Prostate gland (tissue), 2 donors: ENCODE results near the gene OR51F1. TPM values are rescaled to one million over a fixed set of nuclear protein-coding genes. Genes with fewer than 3 reads are reported as not detected.
"Not testable (repeated sequence)": the region's sequence is repeated elsewhere in the genome, so short reads cannot be mapped to it uniquely, and the experiment has no call there.

Experiments
- DNase-seq: peaks from one replicate; pipeline ENCODE4 v3.0.0-alpha.2; 2019; ENCODE audit warnings: low spot score
- H3K27ac ChIP-seq, 2 donors: fragments of 200-600 bp; sonication (generic); 2 replicates each; pipeline ENCODE4 v1.5.1; 2017 to 2019
- H3K27me3 ChIP-seq: fragments of 200-600 bp; sonication (generic); replicated peaks from 2 replicates; pipeline ENCODE4 v1.5.1; 2019; ENCODE audit not compliant: insufficient read depth
- H3K36me3 ChIP-seq, 2 donors: fragments of 200-600 bp; sonication (generic); 1 replicate in 1 of 2; 2 replicates in 1 of 2; pipeline versions ENCODE4 v1.5.1 to v1.8.1; 2017 to 2019
- H3K4me1 ChIP-seq: fragments of 200-600 bp; sonication (generic); replicated peaks from 2 replicates; pipeline ENCODE4 v1.5.1; 2019
- H3K4me3 ChIP-seq, 2 donors: fragments of 200-600 bp; sonication (generic); 2 replicates each; pipeline ENCODE4 v1.5.1; 2017 to 2019
- H3K9me3 ChIP-seq: fragments of 200-600 bp; sonication (generic); 2 replicates; pipeline ENCODE4 v1.5.1; 2017
- POLR2A ChIP-seq: fragments of 450-650 bp; IDR thresholded peaks from one replicate; pipeline ENCODE4 v1.6.1; 2016; ENCODE audit warnings: antibody characterized with exemption, mild to moderate bottlenecking
- POLR2AphosphoS5 ChIP-seq: sonication (generic); formaldehyde crosslinking; IDR thresholded peaks from one replicate; pipeline ENCODE4 v1.6.1; 2017; ENCODE audit warnings: antibody characterized with exemption
- WGBS: methylation state at CpG from one replicate; pipeline ENCODE4 v1.1.5; 2018; 5-methylcytosine and 5-hydroxymethylcytosine counted together
- intact Hi-C: fragments of 100-400 bp; cut with DNase I; formaldehyde crosslinking; loops from one replicate; pipeline ENCODE4 v1.14.2; 2022
- total RNA-seq, 2 donors: library from RNA; depleted of rRNA; stranded (reverse); fragments of >200 nt; gene quantifications; one replicate each; pipeline ENCODE4 v1.1.0, GENCODE V29; 2016
- TF ChIP-seq, protein P1 (sequence below), 4 experiments: fragments of 200-600 bp in 2 of 4; fragments of 450-650 bp in 2 of 4; sonication (generic) in 2 of 4; IDR thresholded peaks; 1 replicate in 3 of 4; 2 replicates in 1 of 4; pipeline ENCODE4 v1.5.1; 2016 to 2019; ENCODE audit warnings: antibody characterized with exemption in 4 of 4, mild to moderate bottlenecking in 2 of 4, moderate library complexity in 2 of 4

The OR51F1 gene, protein sequence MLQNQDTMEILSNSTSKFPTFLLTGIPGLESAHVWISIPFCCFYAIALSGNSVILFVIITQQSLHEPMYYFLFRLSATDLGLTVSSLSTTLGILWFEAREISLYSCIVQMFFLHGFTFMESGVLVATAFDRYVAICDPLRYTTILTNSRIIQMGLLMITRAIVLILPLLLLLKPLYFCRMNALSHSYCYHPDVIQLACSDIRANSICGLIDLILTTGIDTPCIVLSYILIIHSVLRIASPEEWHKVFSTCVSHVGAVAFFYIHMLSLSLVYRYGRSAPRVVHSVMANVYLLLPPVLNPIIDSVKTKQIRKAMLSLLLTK
- total RNA-seq: not detected

GRCh38 chr11:4769838-4770237 lies at the start of gene OR51F1:
Gene OR51F1 (minus strand): TSS chr11:4769938. CDS start chr11:4769938, 0 bp downstream.
- intact Hi-C loops: no loop called here
- Histone ChIP-seq H3K4me1 (no peaks in the 10 kb centered on the region), H3K27ac (no peak within 1 kb of the TSS), H3K9me3 (no peaks in the 10 kb centered on the region), H3K36me3 (no peaks in the 10 kb centered on the region), H3K27me3 (no peaks in the 10 kb centered on the region), H3K4me3 (no peak within 1 kb of the TSS)
- WGBS: 100% methylated on average over 1 of the region's 1 CpG
- no peak for DNase-seq
- TF ChIP-seq POLR2AphosphoS5 (no peak), POLR2A (no peak)
- TF ChIP-seq, protein P1, sequence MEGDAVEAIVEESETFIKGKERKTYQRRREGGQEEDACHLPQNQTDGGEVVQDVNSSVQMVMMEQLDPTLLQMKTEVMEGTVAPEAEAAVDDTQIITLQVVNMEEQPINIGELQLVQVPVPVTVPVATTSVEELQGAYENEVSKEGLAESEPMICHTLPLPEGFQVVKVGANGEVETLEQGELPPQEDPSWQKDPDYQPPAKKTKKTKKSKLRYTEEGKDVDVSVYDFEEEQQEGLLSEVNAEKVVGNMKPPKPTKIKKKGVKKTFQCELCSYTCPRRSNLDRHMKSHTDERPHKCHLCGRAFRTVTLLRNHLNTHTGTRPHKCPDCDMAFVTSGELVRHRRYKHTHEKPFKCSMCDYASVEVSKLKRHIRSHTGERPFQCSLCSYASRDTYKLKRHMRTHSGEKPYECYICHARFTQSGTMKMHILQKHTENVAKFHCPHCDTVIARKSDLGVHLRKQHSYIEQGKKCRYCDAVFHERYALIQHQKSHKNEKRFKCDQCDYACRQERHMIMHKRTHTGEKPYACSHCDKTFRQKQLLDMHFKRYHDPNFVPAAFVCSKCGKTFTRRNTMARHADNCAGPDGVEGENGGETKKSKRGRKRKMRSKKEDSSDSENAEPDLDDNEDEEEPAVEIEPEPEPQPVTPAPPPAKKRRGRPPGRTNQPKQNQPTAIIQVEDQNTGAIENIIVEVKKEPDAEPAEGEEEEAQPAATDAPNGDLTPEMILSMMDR (IDR thresholded peaks at IDR 0.05): no peak

- WGBS: 29% methylated on average over 2 of the region's 2 CpGs
- Histone ChIP-seq H3K36me3 (no peaks in the 10 kb centered on the region), H3K9me3 (no peaks in the 10 kb centered on the region), H3K4me1 (no peaks in the 10 kb centered on the region), H3K27ac (no peak overlapping the region), H3K4me3 (no peak overlapping the region), H3K27me3 (no peaks in the 10 kb centered on the region)
- intact Hi-C loops: no loop called here
- no peak for DNase-seq
- TF ChIP-seq POLR2AphosphoS5 (no peak), POLR2A (no peak)
- TF ChIP-seq, protein P1 (IDR thresholded peaks at IDR 0.05): no peak
These were observed 39.5 kb upstream of the OR51F1 start for GRCh38 chr11:4809246-4809645.

DNA sequence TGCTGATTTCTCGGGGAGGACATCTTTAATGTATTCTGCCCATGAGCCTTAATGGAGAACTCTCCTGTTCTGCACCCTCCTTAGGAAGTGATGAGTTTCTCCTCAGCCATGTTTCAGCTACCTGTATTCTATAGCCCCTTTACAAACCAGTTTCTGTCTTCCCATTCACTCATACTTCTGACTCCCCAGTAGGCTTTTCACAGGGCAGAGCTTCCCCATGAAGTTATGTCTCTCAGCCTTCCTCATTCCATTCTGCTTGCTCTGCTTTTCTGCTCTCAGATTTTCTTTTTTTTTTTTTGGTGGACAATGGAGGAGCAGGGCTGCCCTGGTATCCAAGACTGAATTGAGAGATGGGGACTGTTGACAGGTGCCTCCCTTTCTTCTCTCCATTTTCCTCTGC lies 38.7 kb upstream of the OR51F1 start:
- intact Hi-C loops: no loop called here
- Histone ChIP-seq H3K36me3 (no peaks in the 10 kb centered on the region), H3K27me3 (no peaks in the 10 kb centered on the region), H3K9me3 (no peaks in the 10 kb centered on the region), H3K4me1 (no peaks in the 10 kb centered on the region), H3K27ac (no peak overlapping the region), H3K4me3 (no peak overlapping the region)
- whole genome bisulfite sequencing: 95% methylated on average over 1 of the region's 1 CpG
- TF ChIP-seq, protein P1 (IDR thresholded peaks at IDR 0.05): no peak
- TF ChIP-seq POLR2AphosphoS5: no peak
- TF ChIP-seq POLR2A: no peak
- no peak for DNase-seq

DNA sequence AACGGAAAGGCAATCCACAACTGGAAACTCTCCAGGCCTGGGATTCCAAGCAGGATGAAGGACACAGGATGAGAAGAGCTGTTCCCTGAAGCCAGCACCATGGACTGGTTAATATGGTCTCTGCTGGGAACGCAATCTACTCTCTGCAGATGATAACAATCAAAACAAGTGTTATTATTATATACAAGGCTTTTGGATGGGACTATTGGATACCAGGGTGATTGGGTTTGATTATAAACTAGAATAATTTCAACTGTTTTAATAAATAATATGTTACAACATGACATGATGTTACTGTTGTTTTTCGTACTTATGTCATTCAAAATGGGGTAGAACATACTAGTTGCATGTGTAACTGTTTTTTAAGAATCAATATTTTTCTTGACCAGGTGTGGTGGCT lies 34.5 kb upstream of the OR51F1 start, which contains the start of gene OR52R1:
TSS of gene OR52R1 (minus strand) at position 101 of the 400 bp plus-strand sequence. CDS start at position 101, 0 bp downstream.
- H3K4me1 ChIP-seq: no peaks in the 10 kb centered on the region

GRCh38 chr11:4801316-4801715 lies 31.6 kb upstream of the OR51F1 start:
- H3K9me3 ChIP-seq, H3K27ac ChIP-seq, intact Hi-C loops, H3K27me3 ChIP-seq, H3K36me3 ChIP-seq, H3K4me1 ChIP-seq, H3K4me3 ChIP-seq, DNase-seq: not testable (repeated sequence)
- WGBS: 98% methylated on average over 5 of the region's 5 CpGs

More for the DNA sequence above, 34.5 kb upstream of the OR51F1 start, which contains the start of gene OR52R1:
- intact Hi-C loops: no loop called here
- DNase-seq: no peak
- H3K36me3 ChIP-seq: no peaks in the 10 kb centered on the region
- WGBS: 94% methylated on average over 3 of the region's 3 CpGs
- TF ChIP-seq POLR2AphosphoS5 (no peak), POLR2A (no peak)
- TF ChIP-seq, protein P1 (IDR thresholded peaks at IDR 0.05): no peak
- H3K4me3 ChIP-seq: no peak within 1 kb of the TSS
- H3K27ac ChIP-seq: no peak within 1 kb of the TSS
- H3K27me3 ChIP-seq: no peaks in the 10 kb centered on the region
- H3K9me3 ChIP-seq: no peaks in the 10 kb centered on the region
